Right cardiac atrium (tissue), 5 donors: Measurements from ENCODE around the gene PUS10. TPM values are rescaled to one million over a fixed set of nuclear protein-coding genes. Genes with fewer than 3 reads are reported as not detected.

Source experiments
- ATAC-seq, 2 donors: fragments of 200-7000 bp; cut with Tn5 transposase; one replicate each; pipeline versions ENCODE4 v1.8.0 to v1.9.1; 2020; ENCODE audit warnings: moderate library complexity in 2 of 2, mild to moderate bottlenecking in 1 of 2
- DNase-seq, 3 donors: peaks; one replicate each; pipeline ENCODE4 v3.0.0-alpha.2; 2020
- H3K27ac ChIP-seq: one replicate; pipeline ENCODE4 v1.5.1; 2013; ENCODE audit warnings: mild to moderate bottlenecking, low read length, control low read depth, moderate library complexity
- H3K27me3 ChIP-seq: one replicate; pipeline ENCODE4 v1.6.1; 2013; ENCODE audit not compliant: control insufficient read depth, insufficient read depth
- H3K4me1 ChIP-seq: one replicate; pipeline ENCODE4 v1.6.1; 2013; ENCODE audit warnings: low read length; ENCODE audit not compliant: control insufficient read depth, insufficient read depth
- H3K4me3 ChIP-seq: one replicate; pipeline ENCODE4 v1.5.1; 2013; ENCODE audit warnings: low read length, control low read depth
- H3K9me3 ChIP-seq: one replicate; pipeline ENCODE4 v1.6.1; 2013; ENCODE audit warnings: low read length; ENCODE audit not compliant: control insufficient read depth
- WGBS: extraction: QIAGEN DNeasy Blood & Tissue Kit; methylation state at CpG from one replicate; pipeline ENCODE4 v1.1.7; 2013; 5-methylcytosine and 5-hydroxymethylcytosine counted together
- intact Hi-C, 4 donors: fragments of 100-400 bp; cut with DNase I; formaldehyde crosslinking; loops; one replicate each; pipeline versions ENCODE4 v1.11.0 to v1.14.0; 2022 to 2023
- polyA plus RNA-seq: library from polyadenylated mRNA; stranded (reverse); fragments of 200-250 nt; gene quantifications from one replicate; pipeline ENCODE4 v1.2.3, GENCODE V29; 2013
- total RNA-seq, 4 donors: library from RNA; stranded (reverse); fragmentation: NEBNext Ultra II Directional; extraction: Animal tissue kit (Norgen Biotek cat#: 25700); gene quantifications; one replicate each; pipeline ENCODE4 v1.2.1, GENCODE V29; 2021
- donor health status: healthy with polysubstance abuse.
- donor health status: DM: no; HTN: yes; CAD: no.
- donor health status: DM: no; HTN: no; CAD: no.
- donor health status: DM: no; HTN: yes; CAD: no; lungs with severe emphysema.
- donor health status: DM: yes; HTN: yes; CAD: no.

Gene PUS10
- total and polyA plus RNA-seq, 5 donors = 2.9 to 4.6 (median 3.5) TPM

- intact Hi-C loops = no loop called here
- no peaks in the 10 kb centered on the region for H3K9me3 ChIP-seq
- ATAC-seq = no peak
- H3K27ac ChIP-seq = no peak overlapping the region
- no peaks in the 10 kb centered on the region for H3K4me1 ChIP-seq
- no peaks in the 10 kb centered on the region for H3K27me3 ChIP-seq
- DNase-seq = no peak
- no peak overlapping the region for H3K4me3 ChIP-seq
- WGBS = 38% methylated on average over 1 of the region's 1 CpG
These were observed 51.3 kb downstream of the PUS10 start for GRCh38 chr2:60966507-60967405.

DNA sequence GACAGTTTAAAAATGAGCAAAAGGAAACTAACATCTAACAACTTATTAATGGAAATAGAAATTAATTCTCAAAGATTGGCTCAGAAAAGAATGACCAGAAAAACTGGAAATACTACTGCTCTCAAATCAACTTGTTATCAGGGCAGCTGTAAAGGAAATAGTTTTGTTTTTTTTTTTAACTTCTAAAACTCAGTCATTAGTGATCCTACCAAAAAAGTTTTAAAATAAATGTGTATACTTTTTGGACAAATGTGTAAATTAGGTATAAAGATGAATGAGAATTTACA lies 52.6 kb downstream of the PUS10 start:
- ATAC-seq (no peak), DNase-seq (no peak)
- no peaks in the 10 kb centered on the region for H3K27me3 ChIP-seq
- H3K4me1 ChIP-seq = no peaks in the 10 kb centered on the region
- no peak overlapping the region for H3K27ac ChIP-seq
- no peaks in the 10 kb centered on the region for H3K9me3 ChIP-seq
- H3K4me3 ChIP-seq = no peak overlapping the region
- intact Hi-C loops = no loop called here

GRCh38 chr2:60964651-60965498 lies 53.2 kb downstream of the PUS10 start:
- no peaks in the 10 kb centered on the region for H3K27me3 ChIP-seq
- H3K27ac ChIP-seq = no peak overlapping the region
- H3K9me3 ChIP-seq = no peaks in the 10 kb centered on the region
- H3K4me1 ChIP-seq = no peaks in the 10 kb centered on the region
- ATAC-seq (no peak), DNase-seq (no peak)
- no peak overlapping the region for H3K4me3 ChIP-seq
- intact Hi-C loops = no loop called here
- 70% methylated on average over 7 of the region's 7 CpGs for WGBS

GRCh38 chr2:60963190-60963589 lies 54.9 kb downstream of the PUS10 start:
- Histone ChIP-seq H3K9me3 (no peaks in the 10 kb centered on the region), H3K27ac (no peak overlapping the region), H3K27me3 (no peaks in the 10 kb centered on the region), H3K4me1 (no peaks in the 10 kb centered on the region), H3K4me3 (no peak overlapping the region)
- intact Hi-C loops = no loop called here
- DNase-seq = no peak
- no peak for ATAC-seq

DNA sequence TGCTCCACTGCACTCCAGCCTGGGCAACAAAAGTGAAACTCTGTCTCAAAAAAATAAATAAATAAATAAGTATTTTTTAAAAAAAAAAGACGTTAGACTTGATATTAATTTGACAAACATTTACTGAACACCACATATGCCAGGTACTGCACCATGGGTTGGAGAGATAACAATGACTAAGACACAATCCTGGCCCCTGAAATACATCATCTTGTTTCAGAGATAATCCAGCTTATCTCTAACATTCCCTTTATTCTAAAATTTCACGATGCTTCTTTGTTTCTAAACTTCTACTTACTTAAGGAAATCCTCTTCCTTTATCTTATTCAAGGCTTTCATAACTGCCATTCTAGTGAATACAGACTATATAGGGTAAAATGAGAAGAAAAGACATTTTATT lies 55.5 kb downstream of the PUS10 start:
- intact Hi-C loops = no loop called here
- no peak overlapping the region for H3K4me3 ChIP-seq
- ATAC-seq = no peak
- DNase-seq = no peak
- no peaks in the 10 kb centered on the region for H3K9me3 ChIP-seq
- no peaks in the 10 kb centered on the region for H3K4me1 ChIP-seq
- H3K27ac ChIP-seq = no peak overlapping the region
- no peaks in the 10 kb centered on the region for H3K27me3 ChIP-seq
- WGBS = 59% methylated on average over 2 of the region's 2 CpGs

DNA sequence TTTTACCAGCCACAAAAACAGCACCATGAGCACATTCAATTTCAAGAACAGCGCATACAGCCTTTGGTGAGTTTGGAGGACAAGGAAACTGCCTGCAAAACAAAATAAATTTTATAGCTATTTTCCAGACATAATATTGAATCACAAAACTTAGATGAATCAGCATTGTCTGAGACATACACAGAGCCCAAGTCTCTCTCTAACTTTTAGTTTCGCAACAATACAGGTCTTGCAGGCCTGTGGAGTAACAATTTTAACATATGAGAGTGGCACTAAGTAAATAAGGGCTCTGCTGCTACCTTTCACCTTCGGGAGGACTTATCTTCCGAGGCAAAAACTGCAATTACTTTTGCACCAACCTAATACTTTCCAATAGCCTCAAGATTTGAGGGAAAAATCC lies 56.6 kb downstream of the PUS10 start:
- intact Hi-C loops = no loop called here
- no peaks in the 10 kb centered on the region for H3K9me3 ChIP-seq
- H3K4me3 ChIP-seq = no peak overlapping the region
- DNase-seq = no peak
- H3K27ac ChIP-seq = no peak overlapping the region
- no peak for ATAC-seq
- no peaks in the 10 kb centered on the region for H3K4me1 ChIP-seq
- H3K27me3 ChIP-seq = no peaks in the 10 kb centered on the region
- WGBS = 92% methylated on average over 4 of the region's 4 CpGs

DNA sequence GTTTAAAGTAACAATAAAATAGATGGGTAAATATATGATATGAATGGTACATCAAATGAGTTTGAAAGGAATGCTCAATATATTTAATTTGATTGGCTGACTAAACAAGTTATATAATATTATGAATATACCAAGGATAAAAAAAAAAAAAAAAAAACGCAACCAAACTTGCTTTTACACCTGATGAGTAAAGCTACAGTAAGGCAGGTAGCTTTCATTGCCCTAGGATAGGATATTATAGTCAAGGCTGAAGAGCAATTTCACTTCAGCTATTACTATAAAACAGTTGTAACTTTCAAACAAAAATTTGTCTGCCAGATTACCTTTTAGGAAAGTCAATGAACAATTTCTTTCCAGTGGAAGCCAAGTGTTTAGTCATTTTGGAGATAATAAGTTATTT lies 57.3 kb downstream of the PUS10 start:
- DNase-seq (no peak), ATAC-seq (no peak)
- Histone ChIP-seq H3K27me3 (no peaks in the 10 kb centered on the region), H3K4me3 (no peak overlapping the region), H3K27ac (no peak overlapping the region), H3K9me3 (no peaks in the 10 kb centered on the region), H3K4me1 (no peaks in the 10 kb centered on the region)
- intact Hi-C loops = no loop called here
- 95% methylated on average over 1 of the region's 1 CpG for WGBS

DNA sequence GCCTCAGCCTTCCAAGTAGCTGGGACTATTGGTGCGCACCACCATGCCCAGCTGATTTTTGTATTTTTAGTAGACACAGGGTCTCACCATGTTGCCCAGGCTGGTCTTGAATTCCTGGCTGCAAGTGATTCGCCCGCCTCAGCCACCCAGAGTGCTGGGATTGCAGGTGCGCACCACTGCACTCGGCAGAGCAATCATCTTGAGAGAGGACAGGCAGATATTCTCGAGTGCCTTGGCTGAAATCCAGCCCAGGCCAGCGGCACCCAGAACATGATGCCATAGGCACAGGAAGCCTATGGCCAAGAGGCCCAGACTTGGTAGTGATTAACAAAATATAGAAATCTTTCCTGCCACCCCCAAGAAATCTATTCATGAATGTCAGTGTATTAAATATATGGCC lies 58.6 kb downstream of the PUS10 start:
- Histone ChIP-seq H3K4me3 (no peak overlapping the region), H3K4me1 (no peaks in the 10 kb centered on the region), H3K27me3 (no peaks in the 10 kb centered on the region), H3K27ac (no peak overlapping the region), H3K9me3 (no peaks in the 10 kb centered on the region)
- intact Hi-C loops = no loop called here
- 82% methylated on average over 7 of the region's 7 CpGs for WGBS
- no peak for ATAC-seq
- DNase-seq = no peak

DNA sequence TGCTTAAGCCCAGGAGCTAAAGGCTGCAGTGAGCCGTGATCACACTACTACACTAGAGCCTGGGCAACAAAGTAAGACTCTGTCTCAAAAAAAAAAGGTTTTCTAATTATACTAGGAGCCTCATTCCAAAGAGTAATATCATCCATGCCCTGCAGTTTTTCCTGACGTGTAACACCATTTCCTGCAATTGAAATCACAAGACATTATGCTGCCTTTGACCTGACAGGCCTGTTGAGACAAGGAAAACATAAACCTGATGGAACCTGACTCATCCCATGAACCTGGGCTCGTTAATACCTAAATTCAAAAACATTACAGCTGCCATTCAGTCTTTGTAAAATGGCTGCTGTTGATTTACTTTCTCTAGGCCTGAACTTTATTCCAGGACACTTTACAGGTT lies 59.3 kb downstream of the PUS10 start:
- no peak for DNase-seq
- no peak overlapping the region for H3K27ac ChIP-seq
- no peak for ATAC-seq
- no peaks in the 10 kb centered on the region for H3K27me3 ChIP-seq
- 68% methylated on average over 3 of the region's 3 CpGs for WGBS
- no peaks in the 10 kb centered on the region for H3K4me1 ChIP-seq
- H3K4me3 ChIP-seq = no peak overlapping the region
- intact Hi-C loops = no loop called here
- H3K9me3 ChIP-seq = no peaks in the 10 kb centered on the region

DNA sequence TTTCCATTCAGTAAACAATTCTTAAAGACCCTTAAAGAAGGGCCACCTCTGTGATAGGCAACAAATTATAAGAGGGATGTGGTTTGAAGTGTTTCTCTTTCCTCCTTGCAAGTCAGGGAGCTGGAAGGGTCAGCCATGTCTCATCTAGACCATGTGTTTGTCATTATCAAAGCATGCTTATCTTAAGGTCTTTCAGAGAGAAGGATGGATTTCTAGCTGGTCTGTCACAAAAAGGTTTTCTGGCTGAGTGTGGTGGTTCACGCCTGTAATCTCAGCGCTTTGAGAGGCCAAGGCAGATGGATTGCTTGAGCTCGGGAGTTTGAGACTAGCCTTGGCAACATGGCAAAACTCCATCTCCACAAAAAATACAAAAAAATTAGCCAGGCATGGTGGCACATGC lies 59.7 kb downstream of the PUS10 start:
- Histone ChIP-seq H3K4me3 (no peak overlapping the region), H3K9me3 (no peaks in the 10 kb centered on the region), H3K27ac (no peak overlapping the region), H3K4me1 (no peaks in the 10 kb centered on the region), H3K27me3 (no peaks in the 10 kb centered on the region)
- ATAC-seq (no peak), DNase-seq (no peak)
- 88% methylated on average over 3 of the region's 3 CpGs for WGBS
- intact Hi-C loops = no loop called here

GRCh38 chr2:60957643-60958042 lies 60.4 kb downstream of the PUS10 start:
- ATAC-seq (no peak), DNase-seq (no peak)
- intact Hi-C loops = no loop called here
- H3K27ac ChIP-seq = no peak overlapping the region
- H3K4me1 ChIP-seq = no peaks in the 10 kb centered on the region
- no peak overlapping the region for H3K4me3 ChIP-seq
- WGBS = 85% methylated on average over 5 of the region's 5 CpGs
- H3K27me3 ChIP-seq = no peaks in the 10 kb centered on the region
- no peaks in the 10 kb centered on the region for H3K9me3 ChIP-seq
